Left forelimb (tissue), 1 donor: ENCODE data around the gene C4BPB.

ENCODE experiments used
- DNase-seq: peaks from one replicate; pipeline ENCODE4 v3.0.0-alpha.2; 2018; ENCODE audit warnings: low spot score

C4BPB gene

GRCh38 chr1:207140536-207140935 lies 51.9 kb downstream of the C4BPB start:
- no peak for DNase-seq

DNA sequence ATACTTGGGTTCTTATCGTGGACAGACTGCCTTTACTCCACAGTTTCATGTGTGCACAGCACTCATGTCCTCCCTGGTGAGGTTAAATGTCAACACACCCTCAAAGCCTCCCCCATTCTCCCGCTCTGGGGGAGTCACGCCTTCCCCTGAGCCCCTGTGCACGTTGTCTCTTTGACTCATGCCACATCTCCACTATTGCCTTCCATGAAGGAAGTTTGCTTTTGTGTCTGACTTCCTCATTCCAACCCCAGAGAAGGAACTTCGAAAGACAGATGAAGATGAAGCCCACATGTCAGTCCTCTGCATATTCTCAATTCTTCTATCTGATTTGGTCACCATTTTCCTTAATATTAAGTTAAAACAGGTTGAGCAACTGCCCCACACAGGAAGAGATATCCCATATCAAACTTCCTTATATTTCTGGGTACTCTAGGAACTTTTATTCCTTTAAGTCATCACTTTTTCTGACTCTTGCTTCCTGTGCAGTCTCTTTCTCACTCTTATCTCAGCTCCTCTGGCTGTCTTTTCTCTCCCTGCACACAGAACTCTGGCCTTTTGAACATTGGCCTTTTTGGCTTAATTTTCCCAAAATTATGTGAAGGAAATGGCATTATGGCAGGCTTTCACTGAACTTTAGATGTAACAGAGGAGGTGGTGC lies 56.9 kb downstream of the C4BPB start:
- no peak for DNase-seq
